IMR-90 (cell line): ENCODE measurements around the gene SPSB4.

Experiments used
- BHLHE40 ChIP-seq: fragments of 150-350 bp; IDR thresholded peaks from 2 replicates; pipeline ENCODE4 v1.6.1; 2016; ENCODE audit warnings: mild to moderate bottlenecking, low read depth, low read length
- CHD1 ChIP-seq: IDR thresholded peaks from 2 replicates; pipeline ENCODE4 v1.6.1; 2012; ENCODE audit warnings: low read depth, low read length, improper control_type of control experiment
- CTCF ChIP-seq: conservative IDR thresholded peaks from 2 replicates; pipeline ENCODE4 v1.5.1; 2012; ENCODE audit warnings: mild to moderate bottlenecking, low read depth, low read length, improper control_type of control experiment
- ELK1 ChIP-seq: fragments of 150-350 bp; IDR thresholded peaks from 2 replicates; pipeline ENCODE4 v1.6.1; 2016; ENCODE audit warnings: low read depth, mild to moderate bottlenecking, low read length, moderate library complexity, borderline replicate concordance
- MAFK ChIP-seq: IDR thresholded peaks from 2 replicates; pipeline ENCODE4 v1.6.1; 2012; ENCODE audit warnings: low read depth, low read length, improper control_type of control experiment
- MXI1 ChIP-seq: IDR thresholded peaks from 2 replicates; pipeline ENCODE4 v1.6.1; 2012; ENCODE audit warnings: low read depth, mild to moderate bottlenecking, low read length, moderate library complexity, borderline replicate concordance
- POLR2A ChIP-seq: IDR thresholded peaks from 2 replicates; pipeline ENCODE4 v1.6.1; 2012; ENCODE audit warnings: mild to moderate bottlenecking, low read depth, low read length
- RAD21 ChIP-seq: IDR thresholded peaks from 2 replicates; pipeline ENCODE4 v1.6.1; 2012; ENCODE audit warnings: low read length, improper control_type of control experiment

GRCh38 chr3:141193066-141193830 is 142.1 kb downstream of the SPSB4 start:
- TF ChIP-seq CTCF, result no peak
- TF ChIP-seq RAD21, result no peak
- TF ChIP-seq BHLHE40, result no peak
- no peak for TF ChIP-seq CHD1
- no peak for TF ChIP-seq POLR2A
- TF ChIP-seq MAFK, result no peak
- TF ChIP-seq MXI1, result no peak
- TF ChIP-seq ELK1, result no peak
